ENCODE results near the gene IGFBP5.

DNA sequence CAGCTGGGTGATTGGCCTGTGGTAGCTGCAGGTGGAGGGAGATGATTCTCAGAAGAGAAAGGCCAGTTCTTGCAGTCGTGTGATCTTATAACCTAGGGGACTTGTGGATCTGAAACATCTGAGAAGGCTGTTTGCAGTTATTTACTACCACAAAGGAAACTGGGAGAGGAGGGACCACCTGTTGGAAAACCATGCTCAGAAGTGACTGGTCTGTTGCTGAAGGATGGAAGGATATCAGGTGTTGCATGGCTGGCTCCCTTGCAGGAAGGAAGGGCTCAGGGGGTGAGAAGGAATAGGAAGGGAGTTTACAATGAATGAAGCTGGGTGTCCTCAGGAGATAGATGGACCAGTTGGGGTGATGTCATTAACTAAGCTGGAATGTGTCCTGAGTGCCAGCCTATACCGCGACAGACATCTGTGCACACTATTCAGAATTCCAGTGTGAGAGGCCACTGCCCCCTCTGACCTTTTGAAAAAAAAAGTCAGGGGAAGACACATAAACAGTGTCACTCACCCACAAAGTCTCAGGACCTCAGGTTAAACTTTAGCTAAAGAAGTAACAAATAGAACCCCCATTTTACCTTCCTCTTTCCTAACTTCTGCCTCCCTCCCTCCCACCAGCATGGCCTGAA, 44.6 kb downstream of the IGFBP5 start:
- TF ChIP-seq, protein P1, sequence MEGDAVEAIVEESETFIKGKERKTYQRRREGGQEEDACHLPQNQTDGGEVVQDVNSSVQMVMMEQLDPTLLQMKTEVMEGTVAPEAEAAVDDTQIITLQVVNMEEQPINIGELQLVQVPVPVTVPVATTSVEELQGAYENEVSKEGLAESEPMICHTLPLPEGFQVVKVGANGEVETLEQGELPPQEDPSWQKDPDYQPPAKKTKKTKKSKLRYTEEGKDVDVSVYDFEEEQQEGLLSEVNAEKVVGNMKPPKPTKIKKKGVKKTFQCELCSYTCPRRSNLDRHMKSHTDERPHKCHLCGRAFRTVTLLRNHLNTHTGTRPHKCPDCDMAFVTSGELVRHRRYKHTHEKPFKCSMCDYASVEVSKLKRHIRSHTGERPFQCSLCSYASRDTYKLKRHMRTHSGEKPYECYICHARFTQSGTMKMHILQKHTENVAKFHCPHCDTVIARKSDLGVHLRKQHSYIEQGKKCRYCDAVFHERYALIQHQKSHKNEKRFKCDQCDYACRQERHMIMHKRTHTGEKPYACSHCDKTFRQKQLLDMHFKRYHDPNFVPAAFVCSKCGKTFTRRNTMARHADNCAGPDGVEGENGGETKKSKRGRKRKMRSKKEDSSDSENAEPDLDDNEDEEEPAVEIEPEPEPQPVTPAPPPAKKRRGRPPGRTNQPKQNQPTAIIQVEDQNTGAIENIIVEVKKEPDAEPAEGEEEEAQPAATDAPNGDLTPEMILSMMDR (IDR thresholded peaks at IDR 0.05; ENCODE audit: insufficient read depth, low read length): no peak
- TF ChIP-seq POLR2AphosphoS5 (IDR thresholded peaks at IDR 0.05; ENCODE audit: low read depth): no peak
- TF ChIP-seq, protein P2, sequence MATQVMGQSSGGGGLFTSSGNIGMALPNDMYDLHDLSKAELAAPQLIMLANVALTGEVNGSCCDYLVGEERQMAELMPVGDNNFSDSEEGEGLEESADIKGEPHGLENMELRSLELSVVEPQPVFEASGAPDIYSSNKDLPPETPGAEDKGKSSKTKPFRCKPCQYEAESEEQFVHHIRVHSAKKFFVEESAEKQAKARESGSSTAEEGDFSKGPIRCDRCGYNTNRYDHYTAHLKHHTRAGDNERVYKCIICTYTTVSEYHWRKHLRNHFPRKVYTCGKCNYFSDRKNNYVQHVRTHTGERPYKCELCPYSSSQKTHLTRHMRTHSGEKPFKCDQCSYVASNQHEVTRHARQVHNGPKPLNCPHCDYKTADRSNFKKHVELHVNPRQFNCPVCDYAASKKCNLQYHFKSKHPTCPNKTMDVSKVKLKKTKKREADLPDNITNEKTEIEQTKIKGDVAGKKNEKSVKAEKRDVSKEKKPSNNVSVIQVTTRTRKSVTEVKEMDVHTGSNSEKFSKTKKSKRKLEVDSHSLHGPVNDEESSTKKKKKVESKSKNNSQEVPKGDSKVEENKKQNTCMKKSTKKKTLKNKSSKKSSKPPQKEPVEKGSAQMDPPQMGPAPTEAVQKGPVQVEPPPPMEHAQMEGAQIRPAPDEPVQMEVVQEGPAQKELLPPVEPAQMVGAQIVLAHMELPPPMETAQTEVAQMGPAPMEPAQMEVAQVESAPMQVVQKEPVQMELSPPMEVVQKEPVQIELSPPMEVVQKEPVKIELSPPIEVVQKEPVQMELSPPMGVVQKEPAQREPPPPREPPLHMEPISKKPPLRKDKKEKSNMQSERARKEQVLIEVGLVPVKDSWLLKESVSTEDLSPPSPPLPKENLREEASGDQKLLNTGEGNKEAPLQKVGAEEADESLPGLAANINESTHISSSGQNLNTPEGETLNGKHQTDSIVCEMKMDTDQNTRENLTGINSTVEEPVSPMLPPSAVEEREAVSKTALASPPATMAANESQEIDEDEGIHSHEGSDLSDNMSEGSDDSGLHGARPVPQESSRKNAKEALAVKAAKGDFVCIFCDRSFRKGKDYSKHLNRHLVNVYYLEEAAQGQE (IDR thresholded peaks at IDR 0.05; ENCODE audit: insufficient replicate concordance, low read depth): no peak
